ENCODE results near the gene TRIO.

Gene TRIO

DNA sequence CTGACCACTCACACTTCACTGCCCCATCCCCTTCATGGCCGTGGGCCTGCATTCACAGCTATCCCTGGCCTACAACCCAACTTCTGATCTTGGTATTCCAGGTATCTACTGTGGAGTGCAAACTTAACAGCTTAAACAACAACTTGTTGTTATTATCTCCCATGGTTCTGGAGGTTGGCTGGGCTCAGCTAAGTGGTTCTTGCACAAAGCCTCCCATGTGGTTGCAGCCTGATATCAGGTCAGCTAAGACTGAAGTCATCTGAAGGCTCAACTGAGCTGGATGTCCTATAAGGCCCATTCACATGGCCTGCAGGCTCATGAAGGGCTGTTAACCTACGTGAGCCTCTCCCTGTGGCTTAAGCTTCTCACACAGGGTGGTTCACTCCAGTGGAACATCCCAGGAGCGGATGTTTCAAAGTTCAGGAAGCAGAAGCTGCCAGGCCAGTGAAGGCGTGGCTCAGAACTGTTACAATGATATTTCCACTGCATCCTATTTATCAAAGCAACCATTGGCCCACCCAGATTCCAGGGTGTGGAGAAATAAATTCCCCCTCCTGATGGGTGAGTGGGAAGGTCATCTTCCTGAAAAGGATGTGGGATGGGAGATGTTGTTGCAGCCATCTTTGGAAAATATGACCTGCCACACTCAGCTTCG, 30.0 kb upstream of the TRIO start:
- Histone ChIP-seq H3K27ac (no peak overlapping the region), H3K9ac (no peak overlapping the region)
- TF ChIP-seq, protein P1, sequence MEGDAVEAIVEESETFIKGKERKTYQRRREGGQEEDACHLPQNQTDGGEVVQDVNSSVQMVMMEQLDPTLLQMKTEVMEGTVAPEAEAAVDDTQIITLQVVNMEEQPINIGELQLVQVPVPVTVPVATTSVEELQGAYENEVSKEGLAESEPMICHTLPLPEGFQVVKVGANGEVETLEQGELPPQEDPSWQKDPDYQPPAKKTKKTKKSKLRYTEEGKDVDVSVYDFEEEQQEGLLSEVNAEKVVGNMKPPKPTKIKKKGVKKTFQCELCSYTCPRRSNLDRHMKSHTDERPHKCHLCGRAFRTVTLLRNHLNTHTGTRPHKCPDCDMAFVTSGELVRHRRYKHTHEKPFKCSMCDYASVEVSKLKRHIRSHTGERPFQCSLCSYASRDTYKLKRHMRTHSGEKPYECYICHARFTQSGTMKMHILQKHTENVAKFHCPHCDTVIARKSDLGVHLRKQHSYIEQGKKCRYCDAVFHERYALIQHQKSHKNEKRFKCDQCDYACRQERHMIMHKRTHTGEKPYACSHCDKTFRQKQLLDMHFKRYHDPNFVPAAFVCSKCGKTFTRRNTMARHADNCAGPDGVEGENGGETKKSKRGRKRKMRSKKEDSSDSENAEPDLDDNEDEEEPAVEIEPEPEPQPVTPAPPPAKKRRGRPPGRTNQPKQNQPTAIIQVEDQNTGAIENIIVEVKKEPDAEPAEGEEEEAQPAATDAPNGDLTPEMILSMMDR (IDR thresholded peaks at IDR 0.05) = no peak

DNA sequence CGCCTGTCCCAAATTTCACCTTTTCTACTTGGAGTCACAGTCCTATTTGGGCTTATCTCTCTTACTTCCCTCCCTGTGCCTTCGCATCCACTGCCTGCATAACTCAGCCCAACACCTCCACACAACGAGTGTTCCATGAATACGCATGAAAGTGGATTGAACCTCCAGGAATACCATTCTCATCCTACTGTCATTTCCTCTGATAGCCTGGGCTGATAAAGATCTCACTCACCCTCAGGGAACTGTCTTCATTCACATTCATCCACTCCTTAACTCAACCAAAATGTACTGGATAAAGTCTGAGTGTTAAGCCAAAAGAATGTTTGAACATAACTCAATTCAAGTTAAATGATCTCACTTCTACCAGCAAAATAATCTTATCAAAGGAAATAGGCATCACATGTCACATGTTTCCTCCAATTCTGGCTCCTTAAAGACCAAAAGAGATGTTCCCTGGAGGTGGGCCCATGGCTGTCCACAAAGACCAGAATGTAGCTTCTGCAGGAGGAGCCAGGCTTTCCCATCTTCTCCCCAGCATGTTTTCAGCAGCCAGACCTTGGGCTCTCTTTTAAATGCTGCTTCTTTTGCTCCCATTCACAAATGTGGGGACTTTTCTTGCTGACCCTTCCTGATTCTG, 28.4 kb upstream of the TRIO start:
- Histone ChIP-seq H3K4me1 (no peaks in the 10 kb centered on the region), H3K9me3 (ENCODE audit: control insufficient read depth, low read length) (no peaks in the 10 kb centered on the region), H3K9ac (no peak overlapping the region), H3K36me3 (ENCODE audit: control insufficient read depth, insufficient read depth, low read length) (no peaks in the 10 kb centered on the region), H2AFZ (no peak overlapping the region), H3K4me3 (ENCODE audit: low read depth, low read length) (no peak overlapping the region), H3K4me2 (ENCODE audit: low read length) (no peak overlapping the region), H3K27me3 (ENCODE audit: control insufficient read depth, insufficient read depth, low read length) (no peaks in the 10 kb centered on the region), H3K27ac (no peak overlapping the region), H3K79me2 (no peaks in the 10 kb centered on the region)
- TF ChIP-seq, protein P1 (IDR thresholded peaks at IDR 0.05) = no peak

More for the DNA sequence above, 30.0 kb upstream of the TRIO start:
- Histone ChIP-seq H3K4me2 (ENCODE audit: low read length) (no peak overlapping the region), H3K27me3 (ENCODE audit: control insufficient read depth, insufficient read depth, low read length) (no peaks in the 10 kb centered on the region), H3K36me3 (ENCODE audit: control insufficient read depth, insufficient read depth, low read length) (no peaks in the 10 kb centered on the region), H3K79me2 (no peaks in the 10 kb centered on the region), H3K4me1 (no peaks in the 10 kb centered on the region), H3K4me3 (ENCODE audit: low read depth, low read length) (no peak overlapping the region), H2AFZ (no peak overlapping the region), H3K9me3 (ENCODE audit: control insufficient read depth, low read length) (no peaks in the 10 kb centered on the region)

DNA sequence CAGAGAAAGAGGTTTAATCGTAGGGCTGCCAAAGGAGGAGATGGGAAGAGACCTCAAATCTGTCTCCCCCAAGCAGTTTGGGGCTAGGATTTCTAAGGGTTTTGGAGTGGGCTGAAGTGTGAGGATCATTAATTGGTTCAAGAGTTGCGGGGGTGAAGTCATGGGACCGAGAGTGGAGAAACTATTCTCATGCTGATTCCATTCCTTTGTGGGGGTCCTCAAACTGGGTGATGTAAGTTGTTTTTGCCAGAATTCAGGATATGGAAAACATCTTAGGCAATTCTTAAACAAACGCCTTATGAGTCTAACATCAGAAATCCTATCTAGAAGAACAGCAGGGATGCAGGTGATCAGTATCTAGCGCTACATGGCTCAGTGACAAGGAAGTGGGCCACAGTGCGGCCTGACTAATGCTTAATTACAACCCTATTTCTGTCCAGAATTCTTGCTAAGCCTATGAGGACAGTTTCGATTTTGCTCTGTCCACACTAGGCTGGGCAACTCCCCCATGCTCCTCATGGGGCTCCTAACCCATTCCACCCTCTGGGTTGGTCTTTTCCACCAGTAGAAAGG, 27.7 kb upstream of the TRIO start:
- H3K4me3 ChIP-seq (ENCODE audit: low read depth, low read length) = no peak overlapping the region
- no peak overlapping the region for H2AFZ ChIP-seq
- no peak overlapping the region for H3K9ac ChIP-seq
- H3K4me2 ChIP-seq (ENCODE audit: low read length) = no peak overlapping the region
- H3K36me3 ChIP-seq (ENCODE audit: control insufficient read depth, insufficient read depth, low read length) = no peaks in the 10 kb centered on the region
- TF ChIP-seq, protein P1 (IDR thresholded peaks at IDR 0.05) = no peak
- H3K9me3 ChIP-seq (ENCODE audit: control insufficient read depth, low read length) = no peaks in the 10 kb centered on the region
- no peaks in the 10 kb centered on the region for H3K79me2 ChIP-seq
- no peaks in the 10 kb centered on the region for H3K27me3 ChIP-seq (ENCODE audit: control insufficient read depth, insufficient read depth, low read length)
- no peak overlapping the region for H3K27ac ChIP-seq
- H3K4me1 ChIP-seq = no peaks in the 10 kb centered on the region

DNA sequence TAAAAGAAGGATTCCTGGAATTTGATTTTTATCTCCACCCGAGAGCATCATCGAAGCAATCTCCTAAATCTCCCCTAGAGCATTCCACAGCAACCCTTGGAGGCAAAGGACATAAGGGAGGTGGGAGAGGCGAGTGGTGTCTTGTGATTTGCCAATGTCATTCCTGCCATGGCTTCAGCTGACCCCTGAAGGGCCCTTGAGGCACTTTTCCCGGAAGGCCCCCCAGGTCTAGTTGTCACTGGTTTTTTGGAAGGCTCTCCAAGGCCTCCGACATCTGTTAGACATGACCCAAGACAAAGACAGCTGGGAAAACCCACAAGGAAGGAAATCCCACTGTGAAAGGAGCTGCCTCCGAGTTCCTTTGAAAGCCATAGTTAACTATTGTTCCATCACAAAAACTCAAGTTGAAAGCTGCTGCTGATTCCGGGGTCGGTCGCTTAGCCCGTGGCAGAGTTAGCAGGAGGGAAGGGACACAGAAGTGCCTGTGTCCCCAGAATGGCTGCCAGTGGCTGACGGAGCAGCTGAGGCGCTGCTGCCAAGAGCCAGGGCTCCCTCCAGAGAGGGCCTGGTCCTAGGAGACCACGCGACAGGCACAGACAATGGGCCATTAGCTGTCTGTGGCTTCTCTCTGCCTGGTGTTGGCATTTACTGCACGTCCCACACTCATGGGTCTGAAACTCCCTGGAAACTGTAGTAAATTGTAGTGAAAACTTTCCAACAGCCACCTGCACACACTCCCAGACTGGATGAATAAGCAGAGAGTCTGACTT, 24.4 kb upstream of the TRIO start:
- H3K9me3 ChIP-seq (ENCODE audit: control insufficient read depth, low read length) = no peaks in the 10 kb centered on the region
- no peak overlapping the region for H3K4me3 ChIP-seq (ENCODE audit: low read depth, low read length)
- no peaks in the 10 kb centered on the region for H3K27me3 ChIP-seq (ENCODE audit: control insufficient read depth, insufficient read depth, low read length)
- H3K4me1 ChIP-seq = no peaks in the 10 kb centered on the region
- TF ChIP-seq, protein P1 (IDR thresholded peaks at IDR 0.05) = no peak
- no peak overlapping the region for H3K27ac ChIP-seq
- H3K36me3 ChIP-seq (ENCODE audit: control insufficient read depth, insufficient read depth, low read length) = no peaks in the 10 kb centered on the region
- no peak overlapping the region for H2AFZ ChIP-seq
- H3K79me2 ChIP-seq = no peaks in the 10 kb centered on the region
- no peak overlapping the region for H3K4me2 ChIP-seq (ENCODE audit: low read length)
- H3K9ac ChIP-seq = no peak overlapping the region
